H9 (cell line): ENCODE results near the gene PTTG1IP. TPM values are rescaled to one million over a fixed set of nuclear protein-coding genes. Genes with fewer than 3 reads are reported as not detected.
A peak's percentile ranks its signal among the peaks of the same experiment; 100 is the strongest.

Experiments
- DNase-seq: peaks from one replicate; pipeline ENCODE4 v3.0.0-alpha.2; 2017
- H2AFZ ChIP-seq: one replicate; pipeline ENCODE4 v1.6.1; 2013; ENCODE audit warnings: mild to moderate bottlenecking, low read length, control low read depth, moderate library complexity
- H2AK5ac ChIP-seq: 2 replicates; pipeline ENCODE4 v1.6.1; 2013; ENCODE audit warnings: low read length, control low read depth, mixed read lengths; ENCODE audit not compliant: insufficient read length
- H2BK120ac ChIP-seq: one replicate; pipeline ENCODE4 v1.6.1; 2013; ENCODE audit warnings: low read depth, mild to moderate bottlenecking, low read length, control low read depth, inconsistent platforms; ENCODE audit not compliant: poor library complexity, severe bottlenecking
- H2BK12ac ChIP-seq: 2 replicates; pipeline ENCODE4 v1.6.1; 2013; ENCODE audit warnings: low read length, control low read depth, mixed read lengths, low read depth; ENCODE audit not compliant: insufficient read length
- H2BK15ac ChIP-seq: 2 replicates; pipeline ENCODE4 v1.6.1; 2013; ENCODE audit warnings: low read depth, low read length, control low read depth
- H2BK20ac ChIP-seq: one replicate; pipeline ENCODE4 v1.6.1; 2013; ENCODE audit warnings: low read depth, mild to moderate bottlenecking, low read length, control low read depth, inconsistent platforms; ENCODE audit not compliant: poor library complexity, severe bottlenecking
- H2BK5ac ChIP-seq: 2 replicates; pipeline ENCODE4 v1.6.1; 2013; ENCODE audit warnings: low read length, control low read depth, mixed read lengths; ENCODE audit not compliant: insufficient read length
- H3K14ac ChIP-seq: 2 replicates; pipeline ENCODE4 v1.6.1; 2013; ENCODE audit warnings: low read length, control low read depth; ENCODE audit not compliant: insufficient read depth
- H3K18ac ChIP-seq: 2 replicates; pipeline ENCODE4 v1.6.1; 2013; ENCODE audit warnings: low read depth, mild to moderate bottlenecking, mixed read lengths, low read length, control low read depth; ENCODE audit not compliant: insufficient read length
- H3K23ac ChIP-seq: 2 replicates; pipeline ENCODE4 v1.6.1; 2013; ENCODE audit warnings: low read length, control low read depth, mixed read lengths, low read depth; ENCODE audit not compliant: insufficient read length
- H3K23me2 ChIP-seq: 2 replicates; pipeline ENCODE4 v1.6.1; 2013; ENCODE audit warnings: low read depth, mild to moderate bottlenecking, mixed read lengths, low read length, control low read depth; ENCODE audit not compliant: insufficient read length, poor library complexity, severe bottlenecking
- H3K27ac ChIP-seq: 2 replicates; pipeline ENCODE4 v1.5.1; 2013; ENCODE audit warnings: low read length, control low read depth, mixed read lengths, low read depth; ENCODE audit not compliant: insufficient read length
- H3K27me3 ChIP-seq: 2 replicates; pipeline ENCODE4 v1.6.1; 2013; ENCODE audit warnings: low read length, control low read depth, inconsistent platforms; ENCODE audit not compliant: insufficient read depth
- H3K4ac ChIP-seq: 2 replicates; pipeline ENCODE4 v1.6.1; 2013; ENCODE audit warnings: low read depth, mild to moderate bottlenecking, control low read depth, inconsistent platforms, low read length, moderate library complexity
- H3K4me1 ChIP-seq: 2 replicates; pipeline ENCODE4 v1.6.1; 2013; ENCODE audit warnings: low read length, control low read depth, inconsistent platforms; ENCODE audit not compliant: insufficient read depth
- H3K4me2 ChIP-seq: 2 replicates; pipeline ENCODE4 v1.6.1; 2013; ENCODE audit warnings: low read length, control low read depth, mixed read lengths; ENCODE audit not compliant: insufficient read length, insufficient read depth
- H3K56ac ChIP-seq: 2 replicates; pipeline ENCODE4 v1.6.1; 2013; ENCODE audit warnings: low read depth, mild to moderate bottlenecking, mixed read lengths, low read length, control low read depth; ENCODE audit not compliant: insufficient read length
- H3K79me1 ChIP-seq: 2 replicates; pipeline ENCODE4 v1.6.1; 2013; ENCODE audit warnings: low read depth, mild to moderate bottlenecking, moderate library complexity, low read length, control low read depth, inconsistent platforms; ENCODE audit not compliant: insufficient read depth, poor library complexity, severe bottlenecking
- H3K79me2 ChIP-seq: 2 replicates; pipeline ENCODE4 v1.6.1; 2013; ENCODE audit warnings: low read length, control low read depth, inconsistent platforms; ENCODE audit not compliant: insufficient read depth
- H3K9ac ChIP-seq: 2 replicates; pipeline ENCODE4 v1.6.1; 2013; ENCODE audit warnings: low read length, control low read depth, mixed read lengths; ENCODE audit not compliant: insufficient read length; ENCODE audit errors: extremely low read depth
- H3K9me3 ChIP-seq: one replicate; pipeline ENCODE4 v1.6.1; 2013; ENCODE audit warnings: low read depth, low read length, inconsistent platforms; ENCODE audit not compliant: control insufficient read depth
- H3T11ph ChIP-seq: one replicate; pipeline ENCODE4 v1.6.1; 2013; ENCODE audit warnings: mild to moderate bottlenecking, low read length, control low read depth, inconsistent platforms
- H4K20me1 ChIP-seq: one replicate; pipeline ENCODE4 v1.6.1; 2013; ENCODE audit not compliant: control insufficient read depth, insufficient read length, insufficient read depth
- H4K5ac ChIP-seq: 2 replicates; pipeline ENCODE4 v1.6.1; 2013; ENCODE audit warnings: low read depth, mild to moderate bottlenecking, mixed read lengths, low read length, control low read depth; ENCODE audit not compliant: insufficient read length
- H4K8ac ChIP-seq: replicated peaks from 2 replicates; pipeline ENCODE4 v1.6.1; 2013; ENCODE audit warnings: low read length, control low read depth, mixed read lengths, low read depth; ENCODE audit not compliant: insufficient read length
- H4K91ac ChIP-seq: 2 replicates; pipeline ENCODE4 v1.6.1; 2013; ENCODE audit warnings: low read depth, mild to moderate bottlenecking, moderate library complexity, mixed read lengths, low read length, control low read depth; ENCODE audit not compliant: insufficient read length
- H3K27ac Mint-ChIP-seq, 3 experiments: 2 replicates in 2 of 3; 3 replicates in 1 of 3; pipeline ENCODE4 v1.8.0; 2020 to 2021; ENCODE audit warnings: mixed read lengths in 3 of 3, mild to moderate bottlenecking in 1 of 3, moderate library complexity in 1 of 3
- H3K27me3 Mint-ChIP-seq: 2 replicates; pipeline ENCODE4 v1.8.0; 2021; ENCODE audit warnings: low read depth, mild to moderate bottlenecking, moderate library complexity, mixed read lengths
- H3K36me3 Mint-ChIP-seq, 3 experiments: 2 replicates in 2 of 3; 3 replicates in 1 of 3; pipeline ENCODE4 v1.8.0; 2020 to 2021; ENCODE audit warnings: low read depth in 3 of 3, mixed read lengths in 3 of 3; ENCODE audit not compliant: insufficient read depth in 1 of 3
- H3K4me1 Mint-ChIP-seq, 2 experiments: 2 replicates each; pipeline ENCODE4 v1.8.0; 2020; ENCODE audit warnings: mixed read lengths in 2 of 2
- H3K4me3 Mint-ChIP-seq, 2 experiments: 2 replicates in 1 of 2; 3 replicates in 1 of 2; pipeline ENCODE4 v1.8.0; 2020 to 2021; ENCODE audit warnings: mild to moderate bottlenecking in 2 of 2, mixed read lengths in 2 of 2, moderate library complexity in 1 of 2
- H3K9me3 Mint-ChIP-seq, 2 experiments: 2 replicates in 1 of 2; 3 replicates in 1 of 2; pipeline ENCODE4 v1.8.0; 2020; ENCODE audit warnings: mild to moderate bottlenecking in 2 of 2, mixed read lengths in 2 of 2, moderate library complexity in 1 of 2
- WGBS: extraction: QIAGEN DNeasy Blood & Tissue Kit; methylation state at CpG from one replicate; pipeline ENCODE4 v1.1.7; 2013; ENCODE audit warnings: missing lambda C conversion rate, low lambda C conversion rate, mixed read lengths; ENCODE audit not compliant: insufficient read length; ENCODE audit errors: extremely low coverage; 5-methylcytosine and 5-hydroxymethylcytosine counted together
- total RNA-seq: library from RNA; stranded (reverse); gene quantifications from 2 replicates; pipeline ENCODE4 v1.2.1, GENCODE V29; 2021
- TF ChIP-seq, protein P1 (sequence below): fragments of 200-600 bp; sonication (generic); conservative IDR thresholded peaks from 3 replicates; pipeline ENCODE4 v1.8.0; 2021; ENCODE audit warnings: antibody characterized with exemption, mild to moderate bottlenecking

The PTTG1IP gene
- total RNA-seq, 1 experiment from 2014 or later = 107 TPM

DNA sequence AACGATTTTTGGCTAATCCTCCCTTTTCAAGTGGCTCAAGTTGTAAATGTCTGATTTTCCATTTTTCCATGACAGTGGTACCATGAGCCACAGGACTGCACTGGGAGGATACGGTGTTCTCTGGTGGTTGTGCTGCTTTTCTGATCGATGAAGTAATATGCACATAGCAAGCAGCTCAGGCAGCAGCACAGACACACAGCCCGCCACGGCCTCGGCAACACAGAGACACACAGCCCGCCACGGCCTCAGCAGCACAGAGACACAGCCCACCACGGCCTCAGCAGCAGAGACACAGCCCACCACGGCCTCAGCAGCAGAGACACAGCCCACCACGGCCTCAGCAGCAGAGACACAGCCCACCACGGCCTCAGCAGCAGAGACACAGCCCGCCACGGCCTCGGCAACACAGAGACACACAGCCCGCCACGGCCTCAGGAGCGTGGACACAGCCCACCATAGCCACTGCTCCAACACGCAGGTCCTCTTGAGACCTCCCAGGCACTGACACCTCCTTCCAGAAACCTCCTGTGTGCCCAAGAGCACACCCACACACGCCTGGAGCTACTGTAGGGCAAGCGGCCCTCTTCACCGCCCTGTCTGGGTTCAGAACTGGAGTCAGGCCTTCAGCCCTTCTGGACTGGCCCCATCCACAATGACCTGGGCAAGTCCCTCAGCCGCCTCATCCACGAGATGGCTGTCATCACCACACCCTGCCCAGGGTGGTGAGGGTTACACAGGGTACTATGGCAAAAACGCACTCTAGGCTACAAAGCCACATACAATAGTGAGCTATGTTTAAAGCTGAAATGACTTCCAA, 10.4 kb downstream of the PTTG1IP start:
- Histone ChIP-seq H3K79me1 (peaks cover 7% of the 10 kb centered on the region), H3K9ac (no peak overlapping the region), H2BK120ac (no peak overlapping the region), H3K18ac (no peak overlapping the region), H4K8ac (no peak overlapping the region), H2AFZ (no peak overlapping the region), H3K27me3 (no peaks in the 10 kb centered on the region), H4K91ac (no peak overlapping the region), H3K4me1 (peaks cover 8% of the 10 kb centered on the region; the same call in 1 of the 2 replicates), H3K79me2 (peaks cover 36% of the 10 kb centered on the region), H3K4me2 (no peak overlapping the region), H3K9me3 (no peaks in the 10 kb centered on the region), H3T11ph (no peak overlapping the region), H3K4ac (no peak overlapping the region), H3K14ac (no peak overlapping the region; the same call in 1 of the 2 replicates), H2BK12ac (no peak overlapping the region), H2AK5ac (no peak overlapping the region), H2BK5ac (no peak overlapping the region), H4K5ac (no peak overlapping the region), H2BK20ac (no peak overlapping the region), H2BK15ac (no peak overlapping the region), H3K23ac (no peak overlapping the region), H3K27ac (no peak overlapping the region), H3K56ac (no peak overlapping the region), H4K20me1 (peaks cover 3% of the 10 kb centered on the region), H3K23me2 (no peaks in the 10 kb centered on the region)
- Mint-ChIP-seq H3K4me1 (peaks cover 22 to 23% of the 10 kb centered on the region in 2 experiments), H3K27me3 (no peaks in the 10 kb centered on the region; the same call in 1 of the 2 replicates), H3K36me3 (peaks cover 37 to 60% (median 54%) of the 10 kb centered on the region in 3 experiments; a peak in 6 of 7 replicates), H3K9me3 (no peaks in the 10 kb centered on the region), H3K27ac (peak overlapping the region in 2 of 3 experiments; percentile 50 to 64; a peak in 3 of 7 replicates), H3K4me3 (no peak overlapping the region)
- DNase-seq = no peak
- no CpG with 5 or more reads among the region's 25 CpGs for WGBS
- TF ChIP-seq, protein P1, sequence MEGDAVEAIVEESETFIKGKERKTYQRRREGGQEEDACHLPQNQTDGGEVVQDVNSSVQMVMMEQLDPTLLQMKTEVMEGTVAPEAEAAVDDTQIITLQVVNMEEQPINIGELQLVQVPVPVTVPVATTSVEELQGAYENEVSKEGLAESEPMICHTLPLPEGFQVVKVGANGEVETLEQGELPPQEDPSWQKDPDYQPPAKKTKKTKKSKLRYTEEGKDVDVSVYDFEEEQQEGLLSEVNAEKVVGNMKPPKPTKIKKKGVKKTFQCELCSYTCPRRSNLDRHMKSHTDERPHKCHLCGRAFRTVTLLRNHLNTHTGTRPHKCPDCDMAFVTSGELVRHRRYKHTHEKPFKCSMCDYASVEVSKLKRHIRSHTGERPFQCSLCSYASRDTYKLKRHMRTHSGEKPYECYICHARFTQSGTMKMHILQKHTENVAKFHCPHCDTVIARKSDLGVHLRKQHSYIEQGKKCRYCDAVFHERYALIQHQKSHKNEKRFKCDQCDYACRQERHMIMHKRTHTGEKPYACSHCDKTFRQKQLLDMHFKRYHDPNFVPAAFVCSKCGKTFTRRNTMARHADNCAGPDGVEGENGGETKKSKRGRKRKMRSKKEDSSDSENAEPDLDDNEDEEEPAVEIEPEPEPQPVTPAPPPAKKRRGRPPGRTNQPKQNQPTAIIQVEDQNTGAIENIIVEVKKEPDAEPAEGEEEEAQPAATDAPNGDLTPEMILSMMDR = no peak
